ENCODE measurements around the gene GATAD2A.

The GATAD2A gene

DNA sequence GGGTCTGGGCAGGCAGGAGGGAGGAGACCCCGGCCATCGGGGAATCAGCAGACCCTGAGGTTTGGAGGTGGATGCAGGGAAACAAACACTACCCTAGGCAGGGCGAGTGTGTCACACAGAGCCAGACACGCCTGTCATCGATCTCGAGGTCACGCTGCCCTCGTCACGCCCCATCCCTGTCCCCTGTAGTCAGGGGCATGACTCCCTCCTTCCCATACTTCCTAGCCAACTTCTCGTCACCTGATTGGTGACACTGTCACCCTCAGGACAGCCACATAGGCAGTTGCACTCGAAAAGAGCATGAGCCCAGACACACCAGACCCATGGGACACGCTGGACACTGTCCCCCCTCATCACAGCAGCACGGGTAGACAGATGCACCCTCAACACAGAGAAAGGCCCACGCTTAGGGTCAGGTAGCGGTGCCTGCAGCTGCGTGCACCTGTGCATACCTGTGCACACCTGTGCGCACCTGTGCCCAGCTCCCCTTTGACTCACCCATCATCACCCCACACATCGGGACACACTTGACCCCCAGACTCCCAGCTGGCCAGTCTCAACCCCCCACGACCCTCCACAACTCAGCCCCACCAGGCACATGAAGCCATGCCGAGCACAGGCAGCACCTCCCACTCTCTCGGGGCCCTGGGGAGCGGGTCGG is 144.5 kb downstream of the GATAD2A start:
- DNase-seq = no peak

DNA sequence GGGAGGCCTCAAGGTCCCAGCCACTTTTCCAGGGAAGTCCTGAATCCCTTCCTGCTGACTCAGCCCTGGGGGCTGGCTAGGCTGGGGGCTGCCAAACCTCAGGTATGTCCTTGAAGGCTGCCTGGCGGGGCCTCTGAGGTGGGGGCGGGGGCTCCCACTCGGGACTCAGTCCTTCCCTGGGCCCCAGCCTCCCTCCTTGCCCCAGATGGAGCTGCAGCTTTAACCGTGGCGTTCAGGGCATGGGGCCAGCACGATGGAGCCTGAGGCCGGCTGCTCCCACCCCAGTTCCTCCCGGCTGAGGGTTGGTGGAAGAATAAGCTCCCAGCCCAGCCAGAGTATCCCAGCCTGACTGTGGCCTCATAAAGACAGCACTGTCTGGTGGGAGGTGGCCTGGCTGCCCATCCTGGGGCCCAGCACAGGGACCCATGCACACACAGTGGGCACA is 145.0 kb downstream of the GATAD2A start:
- DNase-seq = no peak

GRCh38 chr19:19550972-19551852 is 145.7 kb downstream of the GATAD2A start:
- no peak for DNase-seq

DNA sequence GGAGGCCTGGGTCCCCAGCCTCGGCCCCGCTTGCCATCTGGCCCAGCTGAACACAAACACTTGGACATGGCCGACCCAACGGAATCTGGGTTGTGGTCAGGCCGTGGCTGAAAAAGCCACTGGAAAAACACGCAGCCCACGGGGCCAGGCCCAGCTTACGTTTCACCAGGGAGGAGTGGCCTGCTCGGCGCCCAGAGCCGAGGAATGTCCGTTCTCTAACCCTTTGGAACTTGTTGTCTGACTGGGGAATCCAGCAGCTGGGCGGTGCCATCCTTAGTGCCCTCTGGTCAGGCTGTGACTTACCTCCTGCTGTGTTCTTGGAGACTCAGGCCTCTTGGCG is 146.3 kb downstream of the GATAD2A start:
- no peak for DNase-seq

- DNase-seq = no peak
Measured at GRCh38 chr19:19552798-19553197, 147.3 kb downstream of the GATAD2A start.

DNA sequence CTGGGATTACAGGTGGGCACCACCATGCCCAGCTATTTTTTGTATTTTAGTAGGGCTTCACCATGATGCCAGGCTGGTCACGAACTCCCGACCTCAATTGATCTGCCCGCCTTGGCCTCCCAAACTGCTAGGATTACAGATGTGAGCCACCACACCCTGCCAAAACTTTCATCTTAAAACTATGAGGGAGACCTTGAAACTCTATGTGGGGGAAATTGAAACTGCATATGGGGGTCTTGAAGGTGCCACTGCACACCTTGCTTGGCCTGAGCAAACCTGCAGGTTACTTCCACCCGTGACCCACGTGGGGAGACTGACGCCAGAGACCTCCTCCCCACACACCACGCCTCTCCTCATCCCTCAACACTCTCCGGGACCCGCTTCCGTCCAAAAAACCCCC is 148.2 kb downstream of the GATAD2A start:
- no peak for DNase-seq

GRCh38 chr19:19554074-19555023 is 148.9 kb downstream of the GATAD2A start:
- no peak for DNase-seq

DNA sequence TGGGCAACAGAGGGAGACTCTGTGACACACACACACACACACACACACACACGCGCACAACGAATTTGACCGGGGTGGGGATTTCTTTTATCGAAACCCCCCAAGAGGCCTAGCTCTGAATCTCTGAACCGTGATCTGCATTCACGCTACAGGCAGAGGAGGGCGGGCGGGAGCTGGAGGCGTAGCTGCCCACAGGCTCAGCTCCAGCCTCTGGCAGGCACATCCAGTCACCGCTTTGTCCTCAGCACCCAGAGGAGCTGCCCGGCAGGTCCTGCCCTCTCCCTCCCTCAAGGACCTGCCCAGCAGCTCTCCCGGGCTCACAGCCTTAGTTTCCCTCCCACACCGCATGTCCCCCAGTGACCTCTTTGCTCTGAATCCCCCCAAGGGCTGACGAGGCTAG is 152.6 kb downstream of the GATAD2A start:
- no peak for DNase-seq
